Measurements from ENCODE around the gene EGR4. TPM values are rescaled to one million over a fixed set of nuclear protein-coding genes. Genes with fewer than 3 reads are reported as not detected.

EGR4 gene
- polyA plus RNA-seq, 3 donors: 0.12 to 0.15 TPM; not detected in 1

DNA sequence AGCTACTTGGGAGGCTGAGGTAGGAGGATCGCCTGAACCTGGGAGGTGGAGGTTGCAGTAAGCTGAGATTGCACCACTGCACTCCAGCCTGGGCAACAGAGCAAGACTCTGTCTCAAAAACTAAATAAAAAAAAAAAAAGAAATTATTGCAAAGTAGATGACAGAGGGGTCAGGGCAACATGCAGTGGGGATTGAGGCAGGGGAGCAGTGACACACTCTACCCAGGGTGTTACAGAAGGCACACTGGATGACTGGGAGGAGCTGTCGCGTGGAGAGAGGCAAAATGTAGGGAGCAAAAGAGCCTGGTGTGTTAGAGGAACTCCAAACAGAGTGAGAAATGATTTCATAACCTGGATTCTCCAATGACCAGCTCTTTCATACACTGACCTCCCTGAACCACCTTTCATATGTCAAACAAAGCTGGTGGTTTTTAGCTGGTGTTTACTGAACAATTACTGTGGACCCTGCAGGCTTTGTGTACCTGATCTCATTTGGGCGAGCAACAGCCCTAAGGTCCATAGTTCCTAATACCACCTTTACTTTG, 31.2 kb downstream of the EGR4 start:
- H3K4me1 ChIP-seq (ENCODE audit: control insufficient read depth in 1 of 2, insufficient read depth in 2 of 2, low read length in 2 of 2): no peaks in the 10 kb centered on the region
- WGBS (ENCODE audit: insufficient coverage): no CpG with 5 or more reads among the region's 4 CpGs
- intact Hi-C loops (cut with micrococcal nuclease): no loop called here
- no peak overlapping the region for H3K27ac ChIP-seq (ENCODE audit: low read depth in 1 of 2, low read length in 2 of 2)
- H3K36me3 ChIP-seq (replicated peaks in 1 of 2; ENCODE audit: control insufficient read depth in 1 of 2, insufficient read depth in 2 of 2, low read length in 2 of 2): peaks cover 39 to 76% of the 10 kb centered on the region in 2 donors
- no peak overlapping the region for H3K4me3 Mint-ChIP-seq
- H3K27me3 Mint-ChIP-seq (ENCODE audit: low read depth in 3 of 3): peaks cover 0 to 1% (median 1%) of the 10 kb centered on the region in 3 donors
- TF ChIP-seq, protein P1, sequence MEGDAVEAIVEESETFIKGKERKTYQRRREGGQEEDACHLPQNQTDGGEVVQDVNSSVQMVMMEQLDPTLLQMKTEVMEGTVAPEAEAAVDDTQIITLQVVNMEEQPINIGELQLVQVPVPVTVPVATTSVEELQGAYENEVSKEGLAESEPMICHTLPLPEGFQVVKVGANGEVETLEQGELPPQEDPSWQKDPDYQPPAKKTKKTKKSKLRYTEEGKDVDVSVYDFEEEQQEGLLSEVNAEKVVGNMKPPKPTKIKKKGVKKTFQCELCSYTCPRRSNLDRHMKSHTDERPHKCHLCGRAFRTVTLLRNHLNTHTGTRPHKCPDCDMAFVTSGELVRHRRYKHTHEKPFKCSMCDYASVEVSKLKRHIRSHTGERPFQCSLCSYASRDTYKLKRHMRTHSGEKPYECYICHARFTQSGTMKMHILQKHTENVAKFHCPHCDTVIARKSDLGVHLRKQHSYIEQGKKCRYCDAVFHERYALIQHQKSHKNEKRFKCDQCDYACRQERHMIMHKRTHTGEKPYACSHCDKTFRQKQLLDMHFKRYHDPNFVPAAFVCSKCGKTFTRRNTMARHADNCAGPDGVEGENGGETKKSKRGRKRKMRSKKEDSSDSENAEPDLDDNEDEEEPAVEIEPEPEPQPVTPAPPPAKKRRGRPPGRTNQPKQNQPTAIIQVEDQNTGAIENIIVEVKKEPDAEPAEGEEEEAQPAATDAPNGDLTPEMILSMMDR (IDR thresholded peaks at IDR 0.05): no peak
- peaks cover 7% of the 10 kb centered on the region for H3K4me1 Mint-ChIP-seq
- no peak overlapping the region for H3K4me3 ChIP-seq (replicated peaks in 1 of 3; ENCODE audit: low read depth in 2 of 3, low read length in 3 of 3)
- H2AFZ ChIP-seq (ENCODE audit: insufficient read depth, low read depth, low read length, poor library complexity, severe bottlenecking): no peak overlapping the region
- H3K9ac ChIP-seq (ENCODE audit: insufficient read depth, low read length, poor library complexity, severe bottlenecking): no peak overlapping the region
- H3K4me2 ChIP-seq (replicated peaks; ENCODE audit: extremely low read depth, low read length, poor library complexity, severe bottlenecking): no peak overlapping the region
- H3K27me3 ChIP-seq (ENCODE audit: control insufficient read depth in 2 of 2, insufficient read depth in 2 of 2, low read length in 2 of 2): no peaks in the 10 kb centered on the region
- no peaks in the 10 kb centered on the region for H4K20me1 ChIP-seq (ENCODE audit: insufficient read depth, low read length)
- H3K79me2 ChIP-seq (ENCODE audit: insufficient read depth, low read length): no peaks in the 10 kb centered on the region
- H3K9me3 ChIP-seq (replicated peaks in 1 of 2; ENCODE audit: control insufficient read depth in 1 of 2, insufficient read depth in 1 of 2, low read length in 2 of 2): no peaks in the 10 kb centered on the region
- no peaks in the 10 kb centered on the region for H3K9me3 Mint-ChIP-seq
- H3K36me3 Mint-ChIP-seq: peaks cover 45 to 57% of the 10 kb centered on the region in 2 donors
- no peak for DNase-seq
- H3K27ac Mint-ChIP-seq: peak overlapping the region in 1 of 7 donors; percentile 39

- no peak overlapping the region for H3K4me3 Mint-ChIP-seq
- peaks cover 32 to 77% of the 10 kb centered on the region in 2 donors for H3K36me3 ChIP-seq (replicated peaks in 1 of 2; ENCODE audit: control insufficient read depth in 1 of 2, insufficient read depth in 2 of 2, low read length in 2 of 2)
- H3K9me3 Mint-ChIP-seq: no peaks in the 10 kb centered on the region
- DNase-seq: no peak
- H3K9ac ChIP-seq (ENCODE audit: insufficient read depth, low read length, poor library complexity, severe bottlenecking): no peak overlapping the region
- peaks cover 1% of the 10 kb centered on the region in 3 donors for H3K27me3 Mint-ChIP-seq (ENCODE audit: low read depth in 3 of 3)
- peak overlapping the region in 1 of 7 donors; percentile 11 for H3K27ac Mint-ChIP-seq
- WGBS (ENCODE audit: insufficient coverage): 55% methylated on average over 4 of the region's 17 CpGs
- no peak overlapping the region for H2AFZ ChIP-seq (ENCODE audit: insufficient read depth, low read depth, low read length, poor library complexity, severe bottlenecking)
- peaks cover 38 to 47% of the 10 kb centered on the region in 2 donors for H3K36me3 Mint-ChIP-seq
- intact Hi-C loops (cut with micrococcal nuclease): no loop called here
- H3K4me2 ChIP-seq (replicated peaks; ENCODE audit: extremely low read depth, low read length, poor library complexity, severe bottlenecking): no peak overlapping the region
- H3K27ac ChIP-seq (ENCODE audit: low read depth in 1 of 2, low read length in 2 of 2): no peak overlapping the region
- H3K4me1 Mint-ChIP-seq: peaks cover 7% of the 10 kb centered on the region
- H4K20me1 ChIP-seq (ENCODE audit: insufficient read depth, low read length): no peaks in the 10 kb centered on the region
- H3K27me3 ChIP-seq (ENCODE audit: control insufficient read depth in 2 of 2, insufficient read depth in 2 of 2, low read length in 2 of 2): no peaks in the 10 kb centered on the region
- H3K4me3 ChIP-seq (replicated peaks in 1 of 3; ENCODE audit: low read depth in 2 of 3, low read length in 3 of 3): no peak overlapping the region
- H3K4me1 ChIP-seq (ENCODE audit: control insufficient read depth in 1 of 2, insufficient read depth in 2 of 2, low read length in 2 of 2): no peaks in the 10 kb centered on the region
- TF ChIP-seq, protein P1 (IDR thresholded peaks at IDR 0.05): no peak
- H3K79me2 ChIP-seq (ENCODE audit: insufficient read depth, low read length): no peaks in the 10 kb centered on the region
- H3K9me3 ChIP-seq (replicated peaks in 1 of 2; ENCODE audit: control insufficient read depth in 1 of 2, insufficient read depth in 1 of 2, low read length in 2 of 2): no peaks in the 10 kb centered on the region
Observed at GRCh38 chr2:73260338-73260984, 32.9 kb downstream of the EGR4 start.
